Measurements from ENCODE around the gene CFAP53.

CFAP53 gene

GRCh38 chr18:50287441-50288347 is 21.4 kb upstream of the CFAP53 start, which contains the start of gene CXXC1:
Gene CXXC1 (minus strand): TSS chr18:50287692. CDS start chr18:50287589, 103 bp downstream.
- DNase-seq = peak; percentile 94 to 95

- no peak for DNase-seq
Observed at GRCh38 chr18:50287028-50287440, 20.7 kb upstream of the CFAP53 start.

GRCh38 chr18:50286391-50287027 is 20.2 kb upstream of the CFAP53 start:
- DNase-seq = peak; percentile 12 to 42

- DNase-seq = no peak
Observed at GRCh38 chr18:50285631-50286321, 19.5 kb upstream of the CFAP53 start.

GRCh38 chr18:50285071-50285470 is 18.8 kb upstream of the CFAP53 start:
- DNase-seq = no peak

- peak; percentile 39 to 54 for DNase-seq
Observed at GRCh38 chr18:50284255-50284885, 18.1 kb upstream of the CFAP53 start.

GRCh38 chr18:50283469-50284209 is 17.3 kb upstream of the CFAP53 start:
- DNase-seq = no peak

GRCh38 chr18:50282521-50283335 is 16.4 kb upstream of the CFAP53 start:
- DNase-seq = no peak

GRCh38 chr18:50281972-50282520 is 15.8 kb upstream of the CFAP53 start:
- DNase-seq = no peak

- DNase-seq = peak; percentile 90 to 91
Observed at GRCh38 chr18:50281295-50281971, 15.1 kb upstream of the CFAP53 start, which contains the start of gene MBD1. Gene MBD1 (minus strand): TSS chr18:50281523. CDS start chr18:50279992, 1,531 bp downstream.

GRCh38 chr18:50280707-50281294 is 14.5 kb upstream of the CFAP53 start:
- DNase-seq = no peak

GRCh38 chr18:50279752-50280151 is 13.5 kb upstream of the CFAP53 start:
- DNase-seq = no peak

- peak in 1 of 2 experiments; percentile 41 for DNase-seq
Observed at GRCh38 chr18:50277942-50278341, 11.6 kb upstream of the CFAP53 start.

- DNase-seq = no peak
Observed at GRCh38 chr18:50276452-50276851, 10.2 kb upstream of the CFAP53 start.

GRCh38 chr18:50275503-50276036 is 9.3 kb upstream of the CFAP53 start:
- DNase-seq = no peak

- no peak for DNase-seq
Observed at GRCh38 chr18:50274941-50275340, 8.6 kb upstream of the CFAP53 start.

- no peak for DNase-seq
Observed at GRCh38 chr18:50274044-50274442, 7.7 kb upstream of the CFAP53 start.

- DNase-seq = no peak
Observed at GRCh38 chr18:50273203-50274043, 7.1 kb upstream of the CFAP53 start.

- DNase-seq = no peak
Observed at GRCh38 chr18:50272568-50272967, 6.3 kb upstream of the CFAP53 start.
